B cell (primary cell): Measurements from ENCODE around the gene UTRN.

Source experiments
- CTCF ChIP-seq: fragments of 200-600 bp; IDR thresholded peaks from one replicate; pipeline ENCODE4 v1.8.0; 2022; ENCODE audit warnings: antibody characterized with exemption, mild to moderate bottlenecking
- EZH2 ChIP-seq: IDR thresholded peaks from 2 replicates; pipeline ENCODE4 v1.6.1; 2012; ENCODE audit warnings: borderline replicate concordance, low read depth, mild to moderate bottlenecking, moderate library complexity, low read length; ENCODE audit not compliant: insufficient read depth, poor library complexity, severe bottlenecking

GRCh38 chr6:144244688-144245087 lies 40.4 kb upstream of the UTRN start:
- TF ChIP-seq CTCF = no peak
- no peak for TF ChIP-seq EZH2
